ENCODE data around the gene STOM. TPM values are rescaled to one million over a fixed set of nuclear protein-coding genes. Genes with fewer than 3 reads are reported as not detected.

Gene STOM
- polyA plus RNA-seq, 3 donors, result 80.2 to 87.5 (median 81.9) TPM

GRCh38 chr9:121328876-121329681, 41.0 kb downstream of the STOM start:
- no peak for DNase-seq (ENCODE audit: extremely low read depth in 1 of 11, low read depth in 9 of 11, low spot score in 4 of 11)

- DNase-seq (ENCODE audit: extremely low read depth in 1 of 11, low read depth in 9 of 11, low spot score in 4 of 11), result no peak
Observed at GRCh38 chr9:121328476-121328875, 41.6 kb downstream of the STOM start.

- no peak for DNase-seq (ENCODE audit: extremely low read depth in 1 of 11, low read depth in 9 of 11, low spot score in 4 of 11)
Observed at GRCh38 chr9:121326901-121327613, 43.0 kb downstream of the STOM start.

GRCh38 chr9:121326130-121326838, 43.8 kb downstream of the STOM start:
- peak in 5 of 11 donors; percentile 14 to 39 (median 21) for DNase-seq (ENCODE audit: extremely low read depth in 1 of 11, low read depth in 9 of 11, low spot score in 4 of 11)

- no peak for DNase-seq (ENCODE audit: extremely low read depth in 1 of 11, low read depth in 9 of 11, low spot score in 4 of 11)
Observed at GRCh38 chr9:121325387-121325786, 44.7 kb downstream of the STOM start.

- DNase-seq (ENCODE audit: extremely low read depth in 1 of 11, low read depth in 9 of 11, low spot score in 4 of 11), result no peak
Observed at GRCh38 chr9:121324755-121325154, 45.3 kb downstream of the STOM start.

GRCh38 chr9:121324316-121324715, 45.7 kb downstream of the STOM start:
- DNase-seq (ENCODE audit: extremely low read depth in 1 of 11, low read depth in 9 of 11, low spot score in 4 of 11), result no peak

GRCh38 chr9:121323449-121324151, 46.5 kb downstream of the STOM start:
- DNase-seq (ENCODE audit: extremely low read depth in 1 of 11, low read depth in 9 of 11, low spot score in 4 of 11), result no peak

GRCh38 chr9:121322737-121323448, 47.2 kb downstream of the STOM start:
- DNase-seq (ENCODE audit: extremely low read depth in 1 of 11, low read depth in 9 of 11, low spot score in 4 of 11), result no peak

GRCh38 chr9:121322037-121322736, 47.9 kb downstream of the STOM start:
- DNase-seq (ENCODE audit: extremely low read depth in 1 of 11, low read depth in 9 of 11, low spot score in 4 of 11), result no peak

GRCh38 chr9:121321016-121321503, 49.0 kb downstream of the STOM start:
- DNase-seq (ENCODE audit: extremely low read depth in 1 of 11, low read depth in 9 of 11, low spot score in 4 of 11), result no peak

GRCh38 chr9:121319383-121319780, 50.7 kb downstream of the STOM start:
- no peak for DNase-seq (ENCODE audit: extremely low read depth in 1 of 11, low read depth in 9 of 11, low spot score in 4 of 11)

GRCh38 chr9:121318631-121319382, 51.2 kb downstream of the STOM start:
- no peak for DNase-seq (ENCODE audit: extremely low read depth in 1 of 11, low read depth in 9 of 11, low spot score in 4 of 11)

GRCh38 chr9:121317737-121318630, 52.1 kb downstream of the STOM start:
- DNase-seq (ENCODE audit: extremely low read depth in 1 of 11, low read depth in 9 of 11, low spot score in 4 of 11), result no peak

- DNase-seq (ENCODE audit: extremely low read depth in 1 of 11, low read depth in 9 of 11, low spot score in 4 of 11), result no peak
Observed at GRCh38 chr9:121316852-121317373, 53.1 kb downstream of the STOM start.

GRCh38 chr9:121316378-121316777, 53.7 kb downstream of the STOM start:
- DNase-seq (ENCODE audit: extremely low read depth in 1 of 11, low read depth in 9 of 11, low spot score in 4 of 11), result no peak
